Skin epidermis (tissue), 12 donors: ENCODE results near the gene ATP10A.
"Not testable (repeated sequence)": the region's sequence is repeated elsewhere in the genome, so short reads cannot be mapped to it uniquely, and the experiment has no call there.

Experiments
- H3K27ac ChIP-seq, 21 experiments: fragments of 200-600 bp; sonication (generic) in 11 of 21; one replicate each; pipeline ENCODE4 v1.5.0; 2020; ENCODE audit warnings: mild to moderate bottlenecking in 3 of 21, inconsistent platforms in 2 of 21, moderate library complexity in 2 of 21
- H3K4me3 ChIP-seq, 7 experiments: fragments of 200-600 bp; sonication (generic) in 2 of 7; one replicate each; pipeline ENCODE4 v1.5.0; 2020; ENCODE audit warnings: inconsistent platforms in 2 of 7, mild to moderate bottlenecking in 2 of 7, moderate library complexity in 1 of 7

Gene ATP10A

GRCh38 chr15:25763954-25764353 lies 99.2 kb downstream of the ATP10A start:
- Histone ChIP-seq H3K4me3 (no peak overlapping the region), H3K27ac (no peak overlapping the region)

DNA sequence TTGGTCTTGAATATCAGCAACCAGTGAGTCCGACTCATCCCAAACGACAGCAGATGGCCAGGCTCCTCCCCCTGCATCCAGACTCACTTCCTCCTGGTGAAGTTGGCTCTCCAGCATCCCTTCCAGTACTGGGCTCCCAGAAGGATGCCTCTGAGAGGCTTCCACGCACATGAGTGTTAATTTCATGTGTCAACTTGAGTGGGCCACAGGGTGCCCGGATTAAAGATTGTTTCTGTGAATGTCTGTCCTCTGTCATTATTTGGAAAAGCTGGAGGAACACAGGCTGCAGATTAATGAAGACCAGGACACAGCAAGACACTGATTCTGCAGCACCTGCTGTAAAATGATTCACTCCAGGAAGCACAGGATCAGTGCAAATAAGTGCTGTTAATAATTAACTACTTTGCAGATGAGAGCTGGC lies 99.8 kb downstream of the ATP10A start:
- Histone ChIP-seq H3K27ac (no peak overlapping the region), H3K4me3 (no peak overlapping the region)

DNA sequence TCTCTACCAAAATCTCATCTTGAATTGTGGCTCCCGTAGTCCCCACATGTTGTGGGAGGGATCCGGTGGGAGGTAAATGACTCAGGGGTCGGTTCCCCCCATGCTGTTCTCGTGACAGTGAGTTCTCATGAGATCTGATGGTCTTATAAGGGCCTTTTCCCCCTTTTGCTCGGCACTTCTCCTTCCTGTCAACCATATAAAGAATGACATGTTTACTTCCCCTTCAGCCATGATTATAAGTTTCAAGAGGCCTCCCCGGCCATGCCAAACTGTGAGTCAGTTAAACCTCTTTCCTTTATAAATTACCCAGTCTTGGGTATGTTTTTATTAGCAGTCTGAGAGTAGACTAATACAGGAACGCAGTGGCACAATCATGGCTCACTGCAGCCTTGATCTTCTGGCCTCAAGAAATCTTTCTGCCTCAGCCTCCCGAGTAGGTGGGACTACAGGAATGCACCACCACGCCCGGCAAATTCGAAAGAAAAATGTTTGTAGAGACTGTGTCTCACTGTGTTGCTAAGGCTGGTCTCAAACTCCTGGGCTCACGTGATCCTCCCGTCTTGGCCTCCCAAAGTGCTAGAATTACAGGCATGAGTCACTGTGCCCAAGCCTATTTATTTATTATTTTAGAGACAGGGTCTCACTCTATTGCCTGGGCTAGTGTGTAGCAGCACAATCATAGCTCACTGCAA lies 101.0 kb downstream of the ATP10A start:
- no peak overlapping the region for H3K27ac ChIP-seq
- no peak overlapping the region for H3K4me3 ChIP-seq

DNA sequence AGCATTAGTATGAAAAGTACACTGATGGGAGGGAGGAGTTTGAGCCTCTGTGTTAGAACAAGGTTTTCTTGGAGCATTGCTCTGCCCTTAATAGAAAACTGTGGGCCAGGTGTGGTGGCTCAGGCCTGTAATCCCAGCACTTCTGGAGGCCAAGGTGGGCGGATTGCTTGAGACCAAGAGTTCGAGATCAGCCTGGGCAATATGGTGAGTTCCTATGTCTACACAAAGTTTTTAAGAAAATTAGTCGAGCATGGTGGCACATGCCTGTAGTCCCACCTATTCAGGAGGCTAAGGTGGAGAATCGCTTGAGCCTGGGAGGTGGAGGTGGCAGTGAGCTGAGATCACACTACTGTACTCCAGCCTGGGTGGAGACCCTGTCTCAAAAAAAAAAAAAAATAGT lies 103.7 kb downstream of the ATP10A start:
- H3K27ac ChIP-seq, result no peak overlapping the region
- H3K4me3 ChIP-seq, result no peak overlapping the region

DNA sequence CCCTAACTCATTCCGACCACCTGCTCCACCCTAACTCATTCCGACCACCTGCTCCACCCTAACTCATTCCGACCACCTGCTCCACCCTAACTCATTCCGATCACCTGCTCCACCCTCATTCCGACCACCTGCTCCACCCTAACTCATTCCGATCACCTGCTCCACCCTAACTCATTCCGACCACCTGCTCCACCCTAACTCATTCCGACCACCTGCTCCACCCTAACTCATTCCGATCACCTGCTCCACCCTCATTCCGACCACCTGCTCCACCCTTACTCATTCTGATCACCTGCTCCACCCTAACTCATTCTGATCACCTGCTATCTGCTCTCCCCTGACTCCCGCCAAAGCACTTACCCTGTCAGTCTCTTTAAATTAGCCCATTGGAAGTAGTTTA lies 104.5 kb downstream of the ATP10A start:
- not testable (repeated sequence) for H3K27ac ChIP-seq, H3K4me3 ChIP-seq

- H3K27ac ChIP-seq, result no peak overlapping the region
- no peak overlapping the region for H3K4me3 ChIP-seq
Observed at GRCh38 chr15:25743548-25744275, 119.4 kb downstream of the ATP10A start.

GRCh38 chr15:25742776-25743547 lies 120.2 kb downstream of the ATP10A start:
- Histone ChIP-seq H3K27ac (no peak overlapping the region), H3K4me3 (no peak overlapping the region)

GRCh38 chr15:25742041-25742730 lies 120.9 kb downstream of the ATP10A start:
- Histone ChIP-seq H3K4me3 (no peak overlapping the region), H3K27ac (no peak overlapping the region)

- Histone ChIP-seq H3K27ac (no peak overlapping the region), H3K4me3 (no peak overlapping the region)
Observed at GRCh38 chr15:25741256-25741580, 121.9 kb downstream of the ATP10A start.

DNA sequence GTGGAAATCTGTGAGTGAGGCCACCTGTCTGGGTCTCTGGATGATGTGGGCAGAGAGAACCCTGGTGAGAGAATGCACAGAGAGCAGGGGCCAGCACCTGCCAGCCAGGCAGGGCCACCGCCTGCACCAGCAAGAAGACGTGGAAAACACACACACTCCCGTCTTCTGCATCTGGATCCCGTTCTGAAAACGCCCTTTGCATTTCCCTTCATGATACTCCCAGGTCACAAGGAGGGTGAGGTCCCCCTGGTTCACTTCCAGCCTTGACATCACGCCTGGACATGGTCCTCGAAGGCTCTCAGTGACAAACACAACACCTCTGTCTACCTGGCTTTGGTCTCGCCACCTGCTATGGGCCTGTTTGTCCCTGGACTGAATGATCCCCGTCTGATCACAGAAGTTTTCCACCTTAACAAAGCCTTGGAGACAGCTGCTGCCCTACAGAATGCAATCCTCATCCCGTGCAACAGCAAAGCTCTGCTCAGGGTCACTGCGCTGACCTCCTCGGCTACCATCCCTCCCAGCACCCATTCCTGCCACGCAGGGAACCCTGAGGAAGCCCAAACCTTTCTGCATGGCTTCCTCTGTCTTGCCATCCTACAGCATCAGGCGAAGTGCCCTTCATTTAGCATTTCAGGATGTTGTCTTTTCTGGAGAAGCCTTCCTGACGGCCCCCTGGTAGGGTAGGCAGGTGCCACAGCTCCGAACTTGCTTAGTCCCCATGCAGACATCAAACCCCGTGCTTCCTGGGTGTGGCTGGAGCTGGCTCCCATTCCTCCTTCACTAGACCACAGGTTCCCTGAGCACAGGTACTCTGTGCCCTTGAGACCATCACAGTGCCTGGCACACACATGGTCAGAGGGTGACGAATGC lies 122.5 kb downstream of the ATP10A start:
- Histone ChIP-seq H3K27ac (no peak overlapping the region), H3K4me3 (no peak overlapping the region)

GRCh38 chr15:25739687-25740121 lies 123.4 kb downstream of the ATP10A start:
- Histone ChIP-seq H3K4me3 (no peak overlapping the region), H3K27ac (no peak overlapping the region)

- H3K27ac ChIP-seq, result no peak overlapping the region
- H3K4me3 ChIP-seq, result no peak overlapping the region
Observed at GRCh38 chr15:25738171-25738965, 124.8 kb downstream of the ATP10A start.

DNA sequence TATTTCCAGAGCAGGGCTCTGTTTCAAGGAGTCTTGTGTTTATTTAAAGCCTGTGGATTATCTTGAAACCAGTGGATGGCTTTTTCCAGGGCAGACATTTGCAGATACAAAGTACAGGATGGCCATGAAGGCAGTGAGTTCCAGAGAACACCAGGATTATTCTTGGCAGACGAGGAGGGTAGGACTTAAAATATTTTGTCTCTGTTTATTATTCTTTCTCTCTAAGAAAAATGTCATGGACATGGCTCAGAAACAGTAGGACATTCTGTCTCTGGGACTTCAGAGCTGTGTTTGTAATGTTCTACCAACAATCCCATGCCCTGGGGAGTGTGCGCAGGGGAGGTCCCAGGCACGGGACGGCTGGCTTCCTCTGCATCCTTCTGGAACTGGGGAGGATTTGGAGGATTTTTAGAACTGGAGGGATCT lies 125.9 kb downstream of the ATP10A start:
- H3K4me3 ChIP-seq, result no peak overlapping the region
- no peak overlapping the region for H3K27ac ChIP-seq

DNA sequence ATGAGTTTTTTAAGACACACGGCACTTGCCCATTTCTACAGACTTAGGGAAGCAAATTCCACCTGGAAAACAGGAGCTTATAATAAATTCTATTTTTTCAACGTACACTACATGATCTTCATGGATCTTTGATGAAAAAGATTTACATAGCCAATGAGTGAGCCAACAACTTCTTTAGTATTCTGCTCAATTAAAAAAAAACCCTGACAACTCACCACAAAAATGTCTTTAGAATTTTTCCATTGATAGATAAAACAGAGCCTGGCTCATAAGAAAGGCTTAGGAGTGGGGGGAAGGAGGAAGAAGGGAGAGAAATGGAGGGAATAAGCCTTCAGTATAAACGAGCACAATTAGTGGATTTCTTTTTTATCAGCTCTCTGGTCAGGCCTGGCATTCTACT lies 126.7 kb downstream of the ATP10A start:
- Histone ChIP-seq H3K4me3 (no peak overlapping the region), H3K27ac (peak overlapping the region in 1 of 21 experiments; percentile 9)

DNA sequence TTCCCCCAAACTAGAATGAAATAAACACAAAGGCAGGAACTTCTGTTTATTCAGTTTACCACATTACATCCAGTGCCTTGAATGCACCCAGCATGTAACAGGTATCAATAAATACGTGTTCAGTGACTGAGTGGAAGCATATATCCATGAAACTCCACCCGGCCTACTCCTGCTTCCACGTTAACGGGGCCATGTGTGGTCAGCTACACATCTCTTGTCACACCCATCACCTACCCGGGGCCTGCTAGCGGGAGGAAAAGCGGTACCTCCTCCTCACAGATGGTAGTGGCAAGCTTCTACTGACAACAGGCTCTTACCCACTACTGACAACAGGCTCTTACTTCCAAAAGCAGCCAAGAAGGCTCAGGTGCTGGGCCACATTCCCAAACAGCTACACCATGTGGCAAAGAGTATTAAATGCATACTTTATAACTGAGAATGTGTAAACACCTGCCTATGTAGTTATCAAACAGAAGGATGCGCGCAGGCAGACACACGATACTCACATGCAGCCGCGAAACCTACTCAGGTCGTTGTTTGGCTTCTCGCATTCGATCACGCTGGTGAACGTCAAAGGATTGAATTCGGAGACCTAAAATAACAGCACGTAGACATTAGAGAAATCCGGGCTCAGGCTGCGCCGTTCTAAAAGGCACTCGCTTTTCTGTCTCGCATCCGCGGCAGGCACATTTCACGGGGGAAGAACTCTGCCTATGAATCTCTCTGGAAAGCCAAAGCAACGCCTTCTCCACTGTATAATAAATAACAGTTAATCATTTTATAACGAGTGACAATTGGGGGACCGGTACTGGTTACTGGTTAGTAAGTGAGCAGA lies 127.4 kb downstream of the ATP10A start:
- no peak overlapping the region for H3K27ac ChIP-seq

DNA sequence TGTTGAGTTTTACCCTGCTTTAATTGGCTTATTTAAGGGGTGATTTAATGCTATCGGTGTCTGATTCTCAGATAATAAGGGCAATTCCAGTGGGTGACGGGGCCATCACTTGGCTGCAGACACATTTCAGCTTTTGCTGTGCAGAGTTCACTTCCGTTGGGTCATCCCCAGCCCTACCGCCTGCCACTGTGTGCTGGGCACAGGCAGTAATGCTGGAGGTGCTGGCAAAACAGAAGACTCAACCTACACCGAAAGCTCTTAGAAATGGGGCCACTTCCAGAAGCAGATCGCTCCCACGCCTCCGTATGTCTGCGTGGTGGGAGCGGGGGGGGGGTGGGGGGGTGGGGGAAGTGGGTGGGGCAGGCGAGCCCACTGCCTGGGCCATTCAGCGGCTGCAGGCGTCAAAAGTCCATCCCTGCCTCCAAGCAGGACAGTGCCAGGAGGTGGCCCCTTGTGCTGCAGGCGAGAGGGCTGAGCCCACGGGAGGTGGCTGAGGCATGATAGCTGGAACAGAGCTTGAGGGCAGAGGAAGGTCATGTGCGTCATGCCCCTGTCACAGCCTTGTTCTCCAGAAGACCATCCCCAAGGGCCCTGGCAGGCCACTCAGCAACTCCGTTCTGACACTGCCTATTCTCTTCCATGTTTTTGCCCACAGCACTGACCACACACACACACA lies 128.3 kb downstream of the ATP10A start:
- H3K27ac ChIP-seq, result no peak overlapping the region

More for the DNA sequence above, 127.4 kb downstream of the ATP10A start:
- no peak overlapping the region for H3K4me3 ChIP-seq

More for the DNA sequence above, 128.3 kb downstream of the ATP10A start:
- no peak overlapping the region for H3K4me3 ChIP-seq
